KMS-11 (cell line): ENCODE measurements around the gene MDM1.

Experiments used
- H2AFZ ChIP-seq: fragments of 200-600 bp; sonication (generic); 2 replicates; pipeline ENCODE4 v1.6.1; 2016; ENCODE audit warnings: antibody characterized with exemption, mixed run types, low read depth
- H3K27ac ChIP-seq: fragments of 200-600 bp; sonication (generic); 2 replicates; pipeline ENCODE4 v1.6.1; 2016; ENCODE audit warnings: mild to moderate bottlenecking, mixed run types
- H3K27me3 ChIP-seq: fragments of 200-600 bp; sonication (generic); 2 replicates; pipeline ENCODE4 v1.6.1; 2017; ENCODE audit warnings: mild to moderate bottlenecking, low read depth, mixed run types, moderate library complexity; ENCODE audit not compliant: insufficient read depth
- H3K36me3 ChIP-seq: fragments of 200-600 bp; sonication (generic); 2 replicates; pipeline ENCODE4 v1.6.1; 2017; ENCODE audit warnings: mild to moderate bottlenecking, mixed run types; ENCODE audit not compliant: insufficient read depth
- H3K4me1 ChIP-seq: fragments of 200-600 bp; sonication (generic); 2 replicates; pipeline ENCODE4 v1.6.1; 2016; ENCODE audit warnings: mild to moderate bottlenecking, low read depth, mixed run types; ENCODE audit not compliant: poor library complexity, severe bottlenecking
- H3K4me2 ChIP-seq: fragments of 200-600 bp; sonication (generic); 2 replicates; pipeline ENCODE4 v1.7.0; 2016; ENCODE audit warnings: mild to moderate bottlenecking, mixed run types
- H3K4me3 ChIP-seq: fragments of 200-600 bp; sonication (generic); IDR thresholded peaks from 2 replicates; pipeline ENCODE4 v1.6.1; 2017; ENCODE audit warnings: low read depth, low read length, mixed read lengths; ENCODE audit not compliant: insufficient read depth
- H3K79me2 ChIP-seq: fragments of 200-600 bp; sonication (generic); 2 replicates; pipeline ENCODE4 v1.6.1; 2016; ENCODE audit warnings: low read depth, mixed run types; ENCODE audit not compliant: insufficient read depth
- H3K9ac ChIP-seq: fragments of 200-600 bp; sonication (generic); 2 replicates; pipeline ENCODE4 v1.6.1; 2016; ENCODE audit warnings: mild to moderate bottlenecking, mixed run types
- H4K20me1 ChIP-seq: fragments of 200-600 bp; sonication (generic); 2 replicates; pipeline ENCODE4 v1.6.1; 2016; ENCODE audit warnings: mild to moderate bottlenecking, mixed run types; ENCODE audit not compliant: insufficient read depth
- CTCF ChIP-seq: fragments of 200-600 bp; sonication (generic); conservative IDR thresholded peaks from 2 replicates; pipeline ENCODE4 v1.6.1; 2017; ENCODE audit warnings: low read depth, mild to moderate bottlenecking, antibody characterized with exemption, low read length, moderate library complexity, mixed read lengths

Gene MDM1

GRCh38 chr12:68370006-68370590 lies 37.9 kb upstream of the MDM1 start:
- H3K27ac ChIP-seq: no peak overlapping the region
- H3K4me2 ChIP-seq: no peak overlapping the region
- TF ChIP-seq CTCF: no peak

GRCh38 chr12:68368327-68368726 lies 36.2 kb upstream of the MDM1 start:
- no peak overlapping the region for H3K9ac ChIP-seq
- no peak overlapping the region for H3K27ac ChIP-seq
- H4K20me1 ChIP-seq: no peaks in the 10 kb centered on the region
- no peaks in the 10 kb centered on the region for H3K79me2 ChIP-seq
- no peaks in the 10 kb centered on the region for H3K27me3 ChIP-seq
- no peak for TF ChIP-seq CTCF
- H3K4me2 ChIP-seq: peak overlapping the region; percentile 81; the same call in 1 of the 2 replicates
- no peak overlapping the region for H3K4me3 ChIP-seq
- peaks cover 80% of the 10 kb centered on the region for H3K4me1 ChIP-seq
- H3K36me3 ChIP-seq: no peaks in the 10 kb centered on the region
- H2AFZ ChIP-seq: no peak overlapping the region

More at GRCh38 chr12:68370006-68370590, 37.9 kb upstream of the MDM1 start:
- no peak overlapping the region for H3K9ac ChIP-seq
- no peaks in the 10 kb centered on the region for H3K79me2 ChIP-seq
- peaks cover 84% of the 10 kb centered on the region for H3K4me1 ChIP-seq
- H2AFZ ChIP-seq: no peak overlapping the region
- H3K27me3 ChIP-seq: no peaks in the 10 kb centered on the region
- no peaks in the 10 kb centered on the region for H3K36me3 ChIP-seq
- H3K4me3 ChIP-seq: no peak overlapping the region
- no peaks in the 10 kb centered on the region for H4K20me1 ChIP-seq

GRCh38 chr12:68367903-68368302 lies 35.7 kb upstream of the MDM1 start:
- Histone ChIP-seq H3K4me3 (no peak overlapping the region), H3K9ac (no peak overlapping the region), H3K27ac (no peak overlapping the region), H3K4me1 (peaks cover 80% of the 10 kb centered on the region), H3K79me2 (no peaks in the 10 kb centered on the region), H4K20me1 (no peaks in the 10 kb centered on the region), H3K27me3 (no peaks in the 10 kb centered on the region), H3K36me3 (no peaks in the 10 kb centered on the region), H3K4me2 (peak overlapping the region; percentile 81; the same call in 1 of the 2 replicates), H2AFZ (no peak overlapping the region)
- no peak for TF ChIP-seq CTCF

GRCh38 chr12:68367116-68367515 lies 35.0 kb upstream of the MDM1 start:
- Histone ChIP-seq H3K4me2 (peak overlapping the region; percentile 81; the same call in 1 of the 2 replicates), H4K20me1 (no peaks in the 10 kb centered on the region), H3K4me1 (peaks cover 80% of the 10 kb centered on the region), H2AFZ (no peak overlapping the region), H3K79me2 (no peaks in the 10 kb centered on the region), H3K27ac (peak overlapping the region; percentile 96; the same call in 1 of the 2 replicates), H3K9ac (no peak overlapping the region), H3K36me3 (no peaks in the 10 kb centered on the region), H3K27me3 (no peaks in the 10 kb centered on the region), H3K4me3 (no peak overlapping the region)
- TF ChIP-seq CTCF: no peak
